Caco-2 (cell line): ENCODE measurements around the gene SPINK2. TPM values are rescaled to one million over a fixed set of nuclear protein-coding genes. Genes with fewer than 3 reads are reported as not detected.

ENCODE experiments used
- BruUV-seq: library from RNA; stranded (reverse); fragments of 400-500 nt; replicated peaks from 2 replicates; lab custom pipeline; 2021; lab: Mats Ljungman, UMichigan
- CTCF ChIA-PET: fragments of 300-600 bp; sonication (Branson Sonifier 250); formaldehyde crosslinking; loops from one replicate; lab custom pipeline; 2022; ENCODE audit warnings: antibody characterized with exemption; lab: Charles Lee
- POLR2A ChIA-PET: fragments of 300-600 bp; sonication (Branson Sonifier 250); formaldehyde crosslinking; loops from one replicate; lab custom pipeline; 2022; ENCODE audit warnings: antibody characterized with exemption; lab: Charles Lee
- DNase-seq, 2 experiments: peaks; one replicate each; pipeline versions ENCODE4 v3.0.0 to v3.0.0-alpha.2; 2020 to 2022
- H3K27me3 ChIP-seq: replicated peaks from 2 replicates; pipeline ENCODE4 v1.6.0; 2011; ENCODE audit warnings: low read length; ENCODE audit not compliant: control insufficient read depth, insufficient read depth
- H3K36me3 ChIP-seq: 2 replicates; pipeline ENCODE4 v1.5.1; 2011; ENCODE audit warnings: low read length; ENCODE audit not compliant: control insufficient read depth, insufficient read depth
- H3K4me1 ChIP-seq: fragments of 250-450 bp; sonication (Bioruptor Pico); 2 replicates; pipeline ENCODE4 v1.5.1; 2020; ENCODE audit warnings: mild to moderate bottlenecking
- H3K4me3 ChIP-seq: 2 replicates; pipeline ENCODE4 v1.5.1; 2011; ENCODE audit warnings: low read depth, mild to moderate bottlenecking, control low read depth, low read length
- H3K9me3 ChIP-seq: fragments of 250-450 bp; sonication (Bioruptor Pico); 2 replicates; pipeline ENCODE4 v1.5.1; 2020; ENCODE audit warnings: mild to moderate bottlenecking, moderate library complexity
- H3K27ac Mint-ChIP-seq: one replicate; pipeline ENCODE4 v1.8.0; 2022; ENCODE audit warnings: mixed read lengths; ENCODE audit not compliant: unreplicated experiment
- H3K27me3 Mint-ChIP-seq: one replicate; pipeline ENCODE4 v1.8.0; 2022; ENCODE audit warnings: mixed read lengths; ENCODE audit not compliant: insufficient read depth, unreplicated experiment
- H3K36me3 Mint-ChIP-seq: one replicate; pipeline ENCODE4 v1.8.0; 2022; ENCODE audit warnings: mild to moderate bottlenecking, mixed read lengths; ENCODE audit not compliant: insufficient read depth, unreplicated experiment
- H3K4me1 Mint-ChIP-seq: one replicate; pipeline ENCODE4 v1.8.0; 2022; ENCODE audit warnings: low read depth, mixed read lengths; ENCODE audit not compliant: unreplicated experiment
- H3K4me3 Mint-ChIP-seq: one replicate; pipeline ENCODE4 v1.8.0; 2022; ENCODE audit warnings: mild to moderate bottlenecking, moderate library complexity, mixed read lengths; ENCODE audit not compliant: unreplicated experiment
- H3K9me3 Mint-ChIP-seq: one replicate; pipeline ENCODE4 v1.8.0; 2022; ENCODE audit warnings: mixed read lengths; ENCODE audit not compliant: unreplicated experiment
- intact Hi-C: fragments of 100-400 bp; cut with micrococcal nuclease; formaldehyde crosslinking; loops from one replicate; pipeline ENCODE4 v1.10.0; 2022; ENCODE audit not compliant: unreplicated experiment
- total RNA-seq: library from RNA; stranded (reverse); gene quantifications from 2 replicates; pipeline ENCODE4 v1.2.3, GENCODE V29; 2022
- TF ChIP-seq, protein P1 (sequence below), 2 experiments: fragments of 200-600 bp in 1 of 2; IDR thresholded peaks; 1 replicate in 1 of 2; 2 replicates in 1 of 2; pipeline versions ENCODE4 v1.5.1 to v1.8.0; 2011 to 2022; ENCODE audit warnings: antibody characterized with exemption in 1 of 2, control low read depth in 1 of 2, inconsistent platforms in 1 of 2, low read depth in 1 of 2, low read length in 1 of 2, mild to moderate bottlenecking in 1 of 2, moderate library complexity in 1 of 2; ENCODE audit not compliant: insufficient read depth in 1 of 2, severe bottlenecking in 1 of 2, unreplicated experiment in 1 of 2

Gene SPINK2
- total RNA-seq, 1 experiment from 2014 or later, result not detected

DNA sequence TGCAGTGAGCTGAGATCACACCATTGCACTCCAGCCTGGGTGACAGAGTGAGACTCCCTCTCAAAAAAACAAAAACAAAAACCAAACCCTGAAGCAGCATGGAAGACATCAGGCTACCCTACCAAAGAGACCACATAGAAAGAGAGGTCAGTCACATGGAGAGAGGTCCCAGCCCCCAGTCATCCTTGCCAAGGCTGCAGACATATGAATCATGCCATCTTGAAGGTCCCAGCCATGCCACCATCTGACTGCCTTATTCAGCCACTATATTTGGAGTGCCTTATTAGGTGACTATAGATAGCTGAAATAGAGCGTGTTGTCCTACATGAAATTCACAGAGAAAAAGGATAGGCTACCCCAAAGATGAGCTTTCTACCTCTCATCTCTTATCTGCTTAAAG, 48.2 kb downstream of the SPINK2 start:
- Histone ChIP-seq H3K4me3 (no peak overlapping the region), H3K9me3 (no peaks in the 10 kb centered on the region), H3K36me3 (no peaks in the 10 kb centered on the region), H3K27me3 (no peaks in the 10 kb centered on the region), H3K4me1 (no peaks in the 10 kb centered on the region)
- BruUV-seq, result no TSS peak
- ChIA-PET POLR2A (no interaction called here), CTCF (no interaction called here)
- TF ChIP-seq, protein P1, sequence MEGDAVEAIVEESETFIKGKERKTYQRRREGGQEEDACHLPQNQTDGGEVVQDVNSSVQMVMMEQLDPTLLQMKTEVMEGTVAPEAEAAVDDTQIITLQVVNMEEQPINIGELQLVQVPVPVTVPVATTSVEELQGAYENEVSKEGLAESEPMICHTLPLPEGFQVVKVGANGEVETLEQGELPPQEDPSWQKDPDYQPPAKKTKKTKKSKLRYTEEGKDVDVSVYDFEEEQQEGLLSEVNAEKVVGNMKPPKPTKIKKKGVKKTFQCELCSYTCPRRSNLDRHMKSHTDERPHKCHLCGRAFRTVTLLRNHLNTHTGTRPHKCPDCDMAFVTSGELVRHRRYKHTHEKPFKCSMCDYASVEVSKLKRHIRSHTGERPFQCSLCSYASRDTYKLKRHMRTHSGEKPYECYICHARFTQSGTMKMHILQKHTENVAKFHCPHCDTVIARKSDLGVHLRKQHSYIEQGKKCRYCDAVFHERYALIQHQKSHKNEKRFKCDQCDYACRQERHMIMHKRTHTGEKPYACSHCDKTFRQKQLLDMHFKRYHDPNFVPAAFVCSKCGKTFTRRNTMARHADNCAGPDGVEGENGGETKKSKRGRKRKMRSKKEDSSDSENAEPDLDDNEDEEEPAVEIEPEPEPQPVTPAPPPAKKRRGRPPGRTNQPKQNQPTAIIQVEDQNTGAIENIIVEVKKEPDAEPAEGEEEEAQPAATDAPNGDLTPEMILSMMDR (IDR thresholded peaks at IDR 0.05; ENCODE audit: insufficient read depth in 1 of 2, low read depth in 1 of 2, low read length in 1 of 2, severe bottlenecking in 1 of 2, unreplicated experiment in 1 of 2), result no peak
- intact Hi-C loops, result no loop called here
- H3K36me3 Mint-ChIP-seq, result no peaks in the 10 kb centered on the region
- H3K9me3 Mint-ChIP-seq, result no peaks in the 10 kb centered on the region
- H3K4me1 Mint-ChIP-seq, result peaks cover 4% of the 10 kb centered on the region
- no peaks in the 10 kb centered on the region for H3K27me3 Mint-ChIP-seq
- DNase-seq, result no peak
- H3K4me3 Mint-ChIP-seq, result no peak overlapping the region
- no peak overlapping the region for H3K27ac Mint-ChIP-seq

DNA sequence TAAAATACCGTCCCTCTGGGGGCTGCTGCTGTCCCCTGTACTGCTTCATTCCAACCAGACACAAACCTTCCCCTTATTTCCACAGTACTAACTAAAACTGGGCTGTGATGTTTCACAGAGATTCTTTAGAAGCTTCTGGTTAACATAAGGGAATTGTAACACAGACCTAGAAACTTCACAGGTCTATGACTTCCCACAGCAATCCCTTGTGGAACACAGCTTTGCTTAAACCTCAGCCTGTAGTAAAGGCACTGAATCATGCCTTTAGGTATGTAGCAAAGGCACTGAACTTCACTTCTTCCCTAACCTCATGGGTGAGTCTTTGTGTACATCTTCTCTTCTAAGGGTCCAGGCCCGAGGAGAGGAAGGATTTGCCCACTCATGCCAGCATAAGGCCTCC, 49.4 kb downstream of the SPINK2 start:
- Mint-ChIP-seq H3K4me1 (peaks cover 6% of the 10 kb centered on the region), H3K27ac (no peak overlapping the region), H3K27me3 (no peaks in the 10 kb centered on the region), H3K36me3 (no peaks in the 10 kb centered on the region), H3K4me3 (no peak overlapping the region), H3K9me3 (no peaks in the 10 kb centered on the region)
- no peak overlapping the region for H3K4me3 ChIP-seq
- DNase-seq, result no peak
- H3K27me3 ChIP-seq, result no peaks in the 10 kb centered on the region
- no peaks in the 10 kb centered on the region for H3K4me1 ChIP-seq
- no peaks in the 10 kb centered on the region for H3K36me3 ChIP-seq
- TF ChIP-seq, protein P1 (IDR thresholded peaks at IDR 0.05; ENCODE audit: insufficient read depth in 1 of 2, low read depth in 1 of 2, low read length in 1 of 2, severe bottlenecking in 1 of 2, unreplicated experiment in 1 of 2), result no peak
- ChIA-PET POLR2A (no interaction called here), CTCF (no interaction called here)
- intact Hi-C loops, result no loop called here
- no TSS peak for BruUV-seq
- no peaks in the 10 kb centered on the region for H3K9me3 ChIP-seq

DNA sequence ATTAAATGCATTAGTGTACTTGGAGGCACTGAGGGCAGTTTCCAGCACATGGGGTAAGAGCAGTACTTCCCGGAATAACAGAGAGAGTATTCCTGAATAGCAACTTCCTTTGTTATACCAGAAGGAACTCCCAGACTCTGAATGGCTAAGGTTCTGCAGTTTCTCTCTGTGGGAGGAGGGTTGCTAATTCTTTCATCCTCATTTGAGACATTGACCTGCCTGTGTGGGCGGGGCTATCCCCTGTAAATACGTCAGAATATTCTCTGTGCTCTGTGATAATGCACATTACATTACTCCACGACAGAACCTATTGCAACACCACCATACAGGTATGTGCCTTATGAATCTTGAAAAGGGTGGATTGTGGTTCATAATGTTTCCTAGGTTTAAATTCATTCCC, 52.7 kb downstream of the SPINK2 start:
- TF ChIP-seq, protein P1 (IDR thresholded peaks at IDR 0.05; ENCODE audit: insufficient read depth in 1 of 2, low read depth in 1 of 2, low read length in 1 of 2, severe bottlenecking in 1 of 2, unreplicated experiment in 1 of 2), result no peak
- no peak overlapping the region for H3K4me3 ChIP-seq
- no TSS peak for BruUV-seq
- Mint-ChIP-seq H3K4me1 (peaks cover 6% of the 10 kb centered on the region), H3K27ac (peak overlapping the region; percentile 13), H3K27me3 (no peaks in the 10 kb centered on the region), H3K9me3 (no peaks in the 10 kb centered on the region), H3K4me3 (no peak overlapping the region), H3K36me3 (no peaks in the 10 kb centered on the region)
- no peaks in the 10 kb centered on the region for H3K36me3 ChIP-seq
- no peaks in the 10 kb centered on the region for H3K4me1 ChIP-seq
- intact Hi-C loops, result no loop called here
- H3K27me3 ChIP-seq, result no peaks in the 10 kb centered on the region
- CTCF ChIA-PET, result no interaction called here
- POLR2A ChIA-PET, result interaction anchor here (0.5 kb wide), 1 partner anchor 13 kb away, joined by 4 read pairs; no protein-coding TSS in a partner anchor
- DNase-seq, result peak; percentile 23 to 33
- H3K9me3 ChIP-seq, result no peaks in the 10 kb centered on the region
